ENCODE measurements around the gene GRIN2A.

- TF ChIP-seq CTCF (IDR thresholded peaks at IDR 0.05 in 8 of 11, conservative IDR thresholded peaks at IDR 0.05 in 3 of 11) (no peak), POLR2AphosphoS5 (IDR thresholded peaks at IDR 0.05) (no peak)
Observed at GRCh38 chr16:9836118-9836736, 346.0 kb downstream of the GRIN2A start.

All from spleen (tissue), 7 donors.